ENCODE results near the gene ERFE. TPM values are rescaled to one million over a fixed set of nuclear protein-coding genes. Genes with fewer than 3 reads are reported as not detected.

Gene ERFE
- total and polyA plus RNA-seq, 2 of the 13 experiments (the other 11 are each of a cell fraction or from before 2014, with no cell fraction given), result 0.09 TPM; not detected in 1

GRCh38 chr2:238160206-238161129 lies 1.7 kb downstream of the ERFE start:
- ChIA-PET CTCF (ENCODE audit: low intra/inter-chr PET ratio, low total read pairs) (interaction anchor here (1.3 to 2.3 kb wide), 3 partner anchors 96 to 237 kb away, joined by 6 to 7 read pairs (median 6); no protein-coding TSS in a partner anchor), POLR2A (no interaction called here)
- peak; percentile 31 for DNase-seq (ENCODE audit: low spot score)
- H4K20me1 ChIP-seq (ENCODE audit: insufficient read depth, low read length), result no peaks in the 10 kb centered on the region
- peaks cover 38 to 80% of the 10 kb centered on the region in 2 experiments for H3K27me3 ChIP-seq (ENCODE audit: control insufficient read depth in 1 of 2, insufficient read depth in 2 of 2, low read length in 2 of 2)
- intact Hi-C loops (cut with micrococcal nuclease; ENCODE audit: unreplicated experiment), result loop anchor here (2.0 kb wide), 1 partner anchor 96 kb away; no protein-coding TSS in a partner anchor
- WGBS (ENCODE audit: low lambda C conversion rate), result 66% methylated on average over 11 of the region's 23 CpGs
- peak overlapping the region in 2 of 3 experiments; percentile 25 to 60; a peak in 3 of 6 replicates for H3K4me3 ChIP-seq (replicated peaks in 1 of 3; ENCODE audit: insufficient read depth in 1 of 3, low read depth in 2 of 3, low read length in 3 of 3)
- H3K27ac ChIP-seq (ENCODE audit: extremely low read length, insufficient read depth, low read length), result no peak overlapping the region
- BruUV-seq (replicated peaks), result no TSS peak
- H3K4me1 ChIP-seq (ENCODE audit: insufficient read depth, low read length), result peaks cover 24% of the 10 kb centered on the region
- H3K79me2 ChIP-seq (ENCODE audit: insufficient read depth, low read length), result no peaks in the 10 kb centered on the region
- no peaks in the 10 kb centered on the region for H3K9me3 ChIP-seq (ENCODE audit: low read length)
- no peak overlapping the region for H2AFZ ChIP-seq (ENCODE audit: low read length)
- no peak overlapping the region for H3K9ac ChIP-seq (ENCODE audit: insufficient read depth, low read depth, low read length)
- ATAC-seq, result peak; percentile 54
- in situ Hi-C loops (cut with HindIII; ENCODE audit: extremely low pct_ligation_motif_present, low pct_unique_long_range_greater_than_20kb), result no loop called here
- peak; percentile 4 for FAIRE-seq
- H3K36me3 ChIP-seq (replicated peaks in 1 of 2; ENCODE audit: control insufficient read depth in 1 of 2, insufficient read depth in 2 of 2, low read length in 2 of 2), result no peaks in the 10 kb centered on the region
- peak overlapping the region; percentile 83 for H3K4me2 ChIP-seq (ENCODE audit: low read depth, low read length)
- TF ChIP-seq YEATS4 (CRISPR knock-in tag; IDR thresholded peaks at IDR 0.05; ENCODE audit: borderline replicate concordance) (peak; percentile 36; the same call in 1 of the 2 replicates), FOSL2 (CRISPR knock-in tag; IDR thresholded peaks at IDR 0.05) (peak; percentile 9; the same call in 1 of the 2 replicates), ZNF576 (CRISPR knock-in tag; IDR thresholded peaks at IDR 0.05) (no peak), ZNF549 (CRISPR knock-in tag; IDR thresholded peaks at IDR 0.05) (no peak), REST (IDR thresholded peaks at IDR 0.05; ENCODE audit: borderline replicate concordance in 1 of 2, low read depth in 1 of 2, low read length in 2 of 2) (no peak), ZNF770 (CRISPR knock-in tag; IDR thresholded peaks at IDR 0.05) (no peak), STAG1 (CRISPR knock-in tag; IDR thresholded peaks at IDR 0.05) (peak; percentile 55), ZSCAN29 (CRISPR knock-in tag; conservative IDR thresholded peaks at IDR 0.05) (0 out of 2 replicates have a peak, but pooled peaks have one; percentile 19), ZNF263 (CRISPR knock-in tag; IDR thresholded peaks at IDR 0.05) (no peak), LCORL (IDR thresholded peaks at IDR 0.05) (no peak), LCORL (CRISPR knock-in tag; IDR thresholded peaks at IDR 0.05) (0 out of 2 replicates have a peak, but pooled peaks have one; percentile 22), ZNF740 (CRISPR knock-in tag; IDR thresholded peaks at IDR 0.05) (peak; percentile 37; the same call in 1 of the 2 replicates), REL (CRISPR knock-in tag; conservative IDR thresholded peaks at IDR 0.05) (no peak), ZFY (CRISPR knock-in tag; IDR thresholded peaks at IDR 0.05) (0 out of 2 replicates have a peak, but pooled peaks have one; percentile 21), ZNF788 (CRISPR knock-in tag; IDR thresholded peaks at IDR 0.05; ENCODE audit: borderline replicate concordance) (peak; percentile 66), NFKB2 (CRISPR knock-in tag; IDR thresholded peaks at IDR 0.05; ENCODE audit: borderline replicate concordance) (peak; percentile 62; the same call in 1 of the 2 replicates)

All from HepG2 (cell line).